Right renal pelvis (tissue), 4 donors: ENCODE results near the gene CEACAM1. TPM values are rescaled to one million over a fixed set of nuclear protein-coding genes. Genes with fewer than 3 reads are reported as not detected.
"Not testable (repeated sequence)": the region's sequence is repeated elsewhere in the genome, so short reads cannot be mapped to it uniquely, and the experiment has no call there.

Experiments
- DNase-seq, 4 donors: peaks; one replicate each; pipeline ENCODE4 v3.0.0-alpha.2; 2013; ENCODE audit warnings: low read depth in 4 of 4, low spot score in 3 of 4, missing footprints in 1 of 4
- polyA plus RNA-seq, 4 donors: library from polyadenylated mRNA; unstranded; fragments of 120-200 nt; gene quantifications; one replicate each; pipeline ENCODE4 v1.2.1, GENCODE V29; 2013; ENCODE audit not compliant: insufficient read length in 4 of 4

Gene CEACAM1
- polyA plus RNA-seq, 4 donors, result 9.6 to 18.1 (median 11.2) TPM

GRCh38 chr19:42550521-42550920, 22.2 kb upstream of the CEACAM1 start:
- not testable (repeated sequence) for DNase-seq

- DNase-seq, result not testable (repeated sequence)
Measured at GRCh38 chr19:42549067-42549466, 20.8 kb upstream of the CEACAM1 start.

GRCh38 chr19:42548552-42548951, 20.3 kb upstream of the CEACAM1 start:
- no peak for DNase-seq

- no peak for DNase-seq
Measured at GRCh38 chr19:42547929-42548328, 19.6 kb upstream of the CEACAM1 start.

GRCh38 chr19:42546831-42547500, 18.7 kb upstream of the CEACAM1 start:
- no peak for DNase-seq

GRCh38 chr19:42544146-42544545, 15.9 kb upstream of the CEACAM1 start:
- no peak for DNase-seq

- no peak for DNase-seq
Measured at GRCh38 chr19:42542791-42543190, 14.5 kb upstream of the CEACAM1 start.

GRCh38 chr19:42540071-42540553, 11.8 kb upstream of the CEACAM1 start:
- DNase-seq, result no peak

GRCh38 chr19:42538841-42539709, 10.8 kb upstream of the CEACAM1 start:
- DNase-seq, result no peak

GRCh38 chr19:42535276-42535675, 7.0 kb upstream of the CEACAM1 start:
- not testable (repeated sequence) for DNase-seq

GRCh38 chr19:42534391-42534790, 6.1 kb upstream of the CEACAM1 start:
- DNase-seq, result no peak

- DNase-seq, result no peak
Measured at GRCh38 chr19:42532891-42533290, 4.6 kb upstream of the CEACAM1 start.

GRCh38 chr19:42531313-42531712, 3.0 kb upstream of the CEACAM1 start:
- no peak for DNase-seq

GRCh38 chr19:42529248-42529764, 1.0 kb upstream of the CEACAM1 start:
- peak; percentile 27 to 74 (median 41) for DNase-seq

- DNase-seq, result no peak
Measured at GRCh38 chr19:42524943-42525342, 3.3 kb downstream of the CEACAM1 start.

- DNase-seq, result no peak
Measured at GRCh38 chr19:42524250-42524649, 4.0 kb downstream of the CEACAM1 start.

GRCh38 chr19:42522262-42522661, 6.0 kb downstream of the CEACAM1 start:
- not testable (repeated sequence) for DNase-seq

- DNase-seq, result no peak
Measured at GRCh38 chr19:42521346-42522030, 6.8 kb downstream of the CEACAM1 start.

- DNase-seq, result no peak
Measured at GRCh38 chr19:42519108-42519507, 9.2 kb downstream of the CEACAM1 start.

- DNase-seq, result no peak
Measured at GRCh38 chr19:42516771-42517170, 11.5 kb downstream of the CEACAM1 start.
